Upper lobe of left lung (tissue), 6 donors: ENCODE results near the gene PTGFRN. TPM values are rescaled to one million over a fixed set of nuclear protein-coding genes. Genes with fewer than 3 reads are reported as not detected.

Experiments used
- ATAC-seq, 2 donors: fragments of 200-7000 bp; cut with Tn5 transposase; one replicate each; pipeline ENCODE4 v1.9.1; 2022; ENCODE audit warnings: mild to moderate bottlenecking in 2 of 2, moderate library complexity in 2 of 2; ENCODE audit not compliant: low FRiP score in 2 of 2
- DNase-seq, 2 donors: peaks; one replicate each; pipeline ENCODE4 v3.0.0-alpha.2; 2019 to 2020
- H3K27ac ChIP-seq, 4 donors: fragments of 200-600 bp; sonication (generic); one replicate each; pipeline ENCODE4 v1.5.1; 2016 to 2019
- H3K27me3 ChIP-seq, 4 donors: fragments of 200-600 bp; sonication (generic); one replicate each; pipeline ENCODE4 v1.5.1; 2017 to 2019
- H3K36me3 ChIP-seq, 4 donors: fragments of 200-600 bp; sonication (generic); one replicate each; pipeline ENCODE4 v1.5.1; 2016 to 2019
- H3K4me1 ChIP-seq, 4 donors: fragments of 200-600 bp; sonication (generic); one replicate each; pipeline ENCODE4 v1.5.1; 2018 to 2019
- H3K4me3 ChIP-seq, 4 donors: fragments of 200-600 bp; sonication (generic); one replicate each; pipeline ENCODE4 v1.5.1; 2017 to 2019; ENCODE audit warnings: mild to moderate bottlenecking in 2 of 4, moderate library complexity in 1 of 4
- H3K9me3 ChIP-seq, 4 donors: fragments of 200-600 bp; sonication (generic); one replicate each; pipeline ENCODE4 v1.5.1; 2018 to 2019
- EP300 ChIP-seq, 4 donors: sonication (generic); formaldehyde crosslinking; IDR thresholded peaks; one replicate each; pipeline ENCODE4 v1.5.1; 2017; ENCODE audit warnings: antibody characterized with exemption in 4 of 4, control low read depth in 2 of 4
- POLR2A ChIP-seq, 4 donors: fragments of 450-650 bp; IDR thresholded peaks; one replicate each; pipeline ENCODE4 v1.5.1; 2016 to 2017; ENCODE audit warnings: antibody characterized with exemption in 4 of 4, mild to moderate bottlenecking in 2 of 4
- POLR2AphosphoS5 ChIP-seq, 2 donors: sonication (generic); formaldehyde crosslinking; IDR thresholded peaks; one replicate each; pipeline ENCODE4 v1.5.1; 2017; ENCODE audit warnings: antibody characterized with exemption in 2 of 2
- WGBS, 2 donors: methylation state at CpG; one replicate each; pipeline ENCODE4 v1.1.5; 2017 to 2018; 5-methylcytosine and 5-hydroxymethylcytosine counted together
- total RNA-seq, 6 donors: library from RNA; depleted of rRNA in 4 of 6; stranded (reverse); fragments of >200 nt in 4 of 6; gene quantifications; one replicate each; pipeline versions ENCODE4 v1.1.0 to v1.2.1, GENCODE V29; 2016 to 2021
- TF ChIP-seq, protein P1 (sequence below), 6 experiments: fragments of 450-650 bp in 4 of 6; fragments of 200-600 bp in 2 of 6; sonication (generic) in 2 of 6; IDR thresholded peaks; one replicate each; pipeline ENCODE4 v1.5.1; 2016 to 2019; ENCODE audit warnings: antibody characterized with exemption in 6 of 6
- donor health status: DM: no; HTN: no; CAD: no; lungs with moderate emphysema.
- donor health status: DM: no; HTN: yes; CAD: no; lungs with severe emphysema.

Gene PTGFRN
- total RNA-seq, 6 donors from 2014 or later: 11.7 to 33.6 (median 20.1) TPM

GRCh38 chr1:116988908-116989307 lies 79.2 kb downstream of the PTGFRN start:
- no peaks in the 10 kb centered on the region for H3K36me3 ChIP-seq
- H3K4me3 ChIP-seq: no peak overlapping the region
- TF ChIP-seq POLR2AphosphoS5 (IDR thresholded peaks at IDR 0.05): no peak
- no peak for TF ChIP-seq POLR2A (IDR thresholded peaks at IDR 0.05)
- no peak for TF ChIP-seq EP300 (IDR thresholded peaks at IDR 0.05)
- TF ChIP-seq, protein P1, sequence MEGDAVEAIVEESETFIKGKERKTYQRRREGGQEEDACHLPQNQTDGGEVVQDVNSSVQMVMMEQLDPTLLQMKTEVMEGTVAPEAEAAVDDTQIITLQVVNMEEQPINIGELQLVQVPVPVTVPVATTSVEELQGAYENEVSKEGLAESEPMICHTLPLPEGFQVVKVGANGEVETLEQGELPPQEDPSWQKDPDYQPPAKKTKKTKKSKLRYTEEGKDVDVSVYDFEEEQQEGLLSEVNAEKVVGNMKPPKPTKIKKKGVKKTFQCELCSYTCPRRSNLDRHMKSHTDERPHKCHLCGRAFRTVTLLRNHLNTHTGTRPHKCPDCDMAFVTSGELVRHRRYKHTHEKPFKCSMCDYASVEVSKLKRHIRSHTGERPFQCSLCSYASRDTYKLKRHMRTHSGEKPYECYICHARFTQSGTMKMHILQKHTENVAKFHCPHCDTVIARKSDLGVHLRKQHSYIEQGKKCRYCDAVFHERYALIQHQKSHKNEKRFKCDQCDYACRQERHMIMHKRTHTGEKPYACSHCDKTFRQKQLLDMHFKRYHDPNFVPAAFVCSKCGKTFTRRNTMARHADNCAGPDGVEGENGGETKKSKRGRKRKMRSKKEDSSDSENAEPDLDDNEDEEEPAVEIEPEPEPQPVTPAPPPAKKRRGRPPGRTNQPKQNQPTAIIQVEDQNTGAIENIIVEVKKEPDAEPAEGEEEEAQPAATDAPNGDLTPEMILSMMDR (IDR thresholded peaks at IDR 0.05): no peak
- peaks cover 0 to 4% (median 4%) of the 10 kb centered on the region in 4 donors for H3K4me1 ChIP-seq
- H3K27me3 ChIP-seq: no peaks in the 10 kb centered on the region
- DNase-seq (no peak), ATAC-seq (no peak)
- H3K27ac ChIP-seq: no peak overlapping the region
- WGBS, 2 donors: 85% methylated on average over 2 of the region's 2 CpGs
- H3K9me3 ChIP-seq: no peaks in the 10 kb centered on the region

- peak in 1 of 2 donors; percentile 23 for ATAC-seq
- no peak overlapping the region for H3K27ac ChIP-seq
- WGBS, 2 donors: 69% methylated on average over 5 of the region's 5 CpGs
- no peaks in the 10 kb centered on the region for H3K27me3 ChIP-seq
- peaks cover 0 to 4% (median 4%) of the 10 kb centered on the region in 4 donors for H3K4me1 ChIP-seq
- H3K9me3 ChIP-seq: no peaks in the 10 kb centered on the region
- no peak for TF ChIP-seq POLR2A (IDR thresholded peaks at IDR 0.05)
- TF ChIP-seq POLR2AphosphoS5 (IDR thresholded peaks at IDR 0.05): no peak
- TF ChIP-seq, protein P1 (IDR thresholded peaks at IDR 0.05): no peak
- TF ChIP-seq EP300 (IDR thresholded peaks at IDR 0.05): no peak
- no peak overlapping the region for H3K4me3 ChIP-seq
- H3K36me3 ChIP-seq: no peaks in the 10 kb centered on the region
- DNase-seq: no peak
Measured at GRCh38 chr1:116989835-116990234, 80.1 kb downstream of the PTGFRN start.

GRCh38 chr1:116990612-116991151 lies 81.0 kb downstream of the PTGFRN start:
- peak in 1 of 2 donors; percentile 92 for ATAC-seq
- WGBS, 2 donors: 54 to 63% methylated on average over 12 of the region's 12 CpGs
- Histone ChIP-seq H3K4me3 (no peak overlapping the region), H3K4me1 (peaks cover 0 to 4% (median 4%) of the 10 kb centered on the region in 4 donors), H3K9me3 (no peaks in the 10 kb centered on the region), H3K36me3 (no peaks in the 10 kb centered on the region), H3K27me3 (no peaks in the 10 kb centered on the region), H3K27ac (peak overlapping the region in 3 of 4 donors; percentile 54 to 73 (median 54))
- TF ChIP-seq, protein P1 (IDR thresholded peaks at IDR 0.05): no peak
- TF ChIP-seq EP300 (IDR thresholded peaks at IDR 0.05): peak in 1 of 4 donors; percentile 43
- peak; percentile 48 to 72 for DNase-seq

GRCh38 chr1:116991171-116991845 lies 81.6 kb downstream of the PTGFRN start:
- H3K36me3 ChIP-seq: no peaks in the 10 kb centered on the region
- no peaks in the 10 kb centered on the region for H3K9me3 ChIP-seq
- H3K4me3 ChIP-seq: no peak overlapping the region
- DNase-seq (no peak), ATAC-seq (no peak)
- H3K27me3 ChIP-seq: no peaks in the 10 kb centered on the region
- 46 to 62% methylated on average over 2 of the region's 2 CpGs for WGBS, 2 donors
- peak overlapping the region in 3 of 4 donors; percentile 54 to 73 (median 54) for H3K27ac ChIP-seq
- TF ChIP-seq POLR2AphosphoS5 (IDR thresholded peaks at IDR 0.05) (no peak), EP300 (IDR thresholded peaks at IDR 0.05) (no peak), POLR2A (IDR thresholded peaks at IDR 0.05) (no peak)
- TF ChIP-seq, protein P1 (IDR thresholded peaks at IDR 0.05): no peak
- peaks cover 0 to 4% (median 4%) of the 10 kb centered on the region in 4 donors for H3K4me1 ChIP-seq
